GM18498 (cell line): ENCODE measurements around the gene NME9.

Source experiments
- ATAC-seq: cut with Tn5 transposase; IDR thresholded peaks from one replicate; pipeline ENCODE4 v1.9.1; 2021; ENCODE audit warnings: mild to moderate bottlenecking, moderate library complexity; ENCODE audit not compliant: unreplicated experiment

Gene NME9

GRCh38 chr3:138336454-138336999 lies 6.9 kb upstream of the NME9 start:
- no peak for ATAC-seq

GRCh38 chr3:138334608-138335007 lies 5.0 kb upstream of the NME9 start:
- ATAC-seq: no peak

- ATAC-seq: no peak
These were observed 2.9 kb upstream of the NME9 start for GRCh38 chr3:138332472-138333073.

GRCh38 chr3:138331143-138331894 lies 1.7 kb upstream of the NME9 start:
- ATAC-seq: no peak

GRCh38 chr3:138329984-138330293 lies 288 bp upstream of the NME9 start:
- no peak for ATAC-seq

- no peak for ATAC-seq
These were observed 1.3 kb downstream of the NME9 start for GRCh38 chr3:138328341-138328740.

GRCh38 chr3:138327831-138328230 lies 1.8 kb downstream of the NME9 start:
- ATAC-seq: no peak

GRCh38 chr3:138326866-138327595 lies 2.6 kb downstream of the NME9 start:
- no peak for ATAC-seq

GRCh38 chr3:138325990-138326389 lies 3.7 kb downstream of the NME9 start:
- ATAC-seq: no peak

- ATAC-seq: no peak
These were observed 5.7 kb downstream of the NME9 start for GRCh38 chr3:138323971-138324370.

- no peak for ATAC-seq
These were observed 12.0 kb downstream of the NME9 start for GRCh38 chr3:138317687-138318086.

- no peak for ATAC-seq
These were observed 14.9 kb downstream of the NME9 start for GRCh38 chr3:138314751-138315150.

- ATAC-seq: no peak
These were observed 19.2 kb downstream of the NME9 start for GRCh38 chr3:138310494-138310893.

GRCh38 chr3:138308783-138309182 lies 20.9 kb downstream of the NME9 start:
- no peak for ATAC-seq

GRCh38 chr3:138307899-138308298 lies 21.8 kb downstream of the NME9 start:
- ATAC-seq: no peak

- ATAC-seq: no peak
These were observed 26.2 kb downstream of the NME9 start for GRCh38 chr3:138303474-138303873.

- no peak for ATAC-seq
These were observed 29.0 kb downstream of the NME9 start for GRCh38 chr3:138300647-138301046.

GRCh38 chr3:138297876-138298275 lies 31.8 kb downstream of the NME9 start:
- no peak for ATAC-seq

- ATAC-seq: no peak
These were observed 32.5 kb downstream of the NME9 start for GRCh38 chr3:138297059-138297607.

GRCh38 chr3:138296639-138297038 lies 33.0 kb downstream of the NME9 start:
- no peak for ATAC-seq

- ATAC-seq: no peak
These were observed 40.0 kb downstream of the NME9 start for GRCh38 chr3:138289701-138290100.

GRCh38 chr3:138289260-138289659 lies 40.4 kb downstream of the NME9 start:
- ATAC-seq: no peak
